Spleen (tissue), 11 donors: ENCODE results near the gene KCP. TPM values are rescaled to one million over a fixed set of nuclear protein-coding genes. Genes with fewer than 3 reads are reported as not detected.

Experiments used
- DNase-seq: peaks from one replicate; pipeline ENCODE4 v3.0.0-alpha.2; 2020
- H3K27ac ChIP-seq, 8 donors: fragments of 200-600 bp; sonication (generic) in 7 of 8; 1 replicate in 4 of 8; 2 replicates in 4 of 8; pipeline versions ENCODE4 v1.5.0 to v1.8.0; 2016 to 2021; ENCODE audit warnings: inconsistent platforms in 4 of 8, mild to moderate bottlenecking in 4 of 8, moderate library complexity in 1 of 8
- H3K27me3 ChIP-seq, 7 donors: fragments of 200-600 bp; sonication (generic) in 6 of 7; replicated peaks in 1 of 7; 1 replicate in 4 of 7; 2 replicates in 3 of 7; pipeline versions ENCODE4 v1.5.0 to v1.8.0; 2016 to 2021; ENCODE audit warnings: inconsistent platforms in 3 of 7, mild to moderate bottlenecking in 1 of 7
- H3K36me3 ChIP-seq, 6 donors: fragments of 200-600 bp; sonication (generic) in 5 of 6; 1 replicate in 4 of 6; 2 replicates in 2 of 6; pipeline versions ENCODE4 v1.5.0 to v1.8.0; 2016 to 2021; ENCODE audit warnings: inconsistent platforms in 2 of 6
- H3K4me1 ChIP-seq, 6 donors: fragments of 200-600 bp; sonication (generic) in 5 of 6; 1 replicate in 3 of 6; 2 replicates in 3 of 6; pipeline versions ENCODE4 v1.5.0 to v1.8.0; 2016 to 2021; ENCODE audit warnings: inconsistent platforms in 3 of 6
- H3K4me3 ChIP-seq, 8 donors: fragments of 200-600 bp; sonication (generic) in 7 of 8; 1 replicate in 4 of 8; 2 replicates in 4 of 8; pipeline versions ENCODE4 v1.5.0 to v1.8.0; 2016 to 2021; ENCODE audit warnings: inconsistent platforms in 4 of 8, mild to moderate bottlenecking in 4 of 8, moderate library complexity in 2 of 8
- H3K9me3 ChIP-seq, 8 donors: fragments of 200-600 bp; sonication (generic) in 7 of 8; 1 replicate in 4 of 8; 2 replicates in 4 of 8; pipeline versions ENCODE4 v1.5.0 to v1.8.0; 2016 to 2021; ENCODE audit warnings: inconsistent platforms in 4 of 8
- CTCF ChIP-seq, 11 experiments: fragments of 200-600 bp in 7 of 11; fragments of 450-650 bp in 4 of 11; sonication (generic) in 4 of 11; IDR thresholded peaks in 8 of 11; conservative IDR thresholded peaks in 3 of 11; 1 replicate in 7 of 11; 2 replicates in 4 of 11; pipeline versions ENCODE4 v1.4.0 to v1.8.0; 2016 to 2021; ENCODE audit warnings: antibody characterized with exemption in 11 of 11, inconsistent platforms in 4 of 11, mild to moderate bottlenecking in 1 of 11
- POLR2A ChIP-seq, 3 donors: fragments of 450-650 bp; IDR thresholded peaks; one replicate each; pipeline ENCODE4 v1.5.1; 2017; ENCODE audit warnings: antibody characterized with exemption in 3 of 3, mild to moderate bottlenecking in 1 of 3
- POLR2AphosphoS5 ChIP-seq, 3 donors: sonication (generic); formaldehyde crosslinking; IDR thresholded peaks; one replicate each; pipeline ENCODE4 v1.5.1; 2017; ENCODE audit warnings: antibody characterized with exemption in 3 of 3
- WGBS, 5 donors: extraction: QIAGEN DNeasy Blood & Tissue Kit in 3 of 5; methylation state at CpG; one replicate each; pipeline versions ENCODE4 v1.1.5 to v1.1.7; 2013 to 2018; 5-methylcytosine and 5-hydroxymethylcytosine counted together
- intact Hi-C: fragments of 100-400 bp; cut with DNase I; formaldehyde crosslinking; loops from one replicate; pipeline ENCODE4 v1.15.0; 2023; ENCODE audit warnings: low total_unique reads
- polyA plus RNA-seq, 3 donors: library from polyadenylated mRNA; stranded (reverse); fragments of 200-250 nt; gene quantifications; one replicate each; pipeline ENCODE4 v1.2.1, GENCODE V29; 2013
- total RNA-seq, 7 donors: library from RNA; depleted of rRNA in 3 of 7; stranded (reverse); fragments of >200 nt in 3 of 7; fragmentation: NEBNext Ultra II Directional in 4 of 7; extraction: Animal tissue kit (Norgen Biotek cat#: 25700) in 4 of 7; gene quantifications; one replicate each; pipeline versions ENCODE4 v1.1.0 to v1.2.1, GENCODE V29; 2016 to 2021
- donor health status: healthy with polysubstance abuse.
- donor health status: DM: no; HTN: no; CAD: no; lungs with moderate emphysema.
- donor health status: DM: no; HTN: no; CAD: no.
- donor health status: Bipolar disorder and iron deficiency.
- donor health status: healthy.
- donor health status: DM: no; HTN: no; CAD: no.
- donor health status: DM: yes; HTN: yes; CAD: no.

The KCP gene
- total and polyA plus RNA-seq, 10 donors: 0.06 to 2.1 (median 0.71) TPM

DNA sequence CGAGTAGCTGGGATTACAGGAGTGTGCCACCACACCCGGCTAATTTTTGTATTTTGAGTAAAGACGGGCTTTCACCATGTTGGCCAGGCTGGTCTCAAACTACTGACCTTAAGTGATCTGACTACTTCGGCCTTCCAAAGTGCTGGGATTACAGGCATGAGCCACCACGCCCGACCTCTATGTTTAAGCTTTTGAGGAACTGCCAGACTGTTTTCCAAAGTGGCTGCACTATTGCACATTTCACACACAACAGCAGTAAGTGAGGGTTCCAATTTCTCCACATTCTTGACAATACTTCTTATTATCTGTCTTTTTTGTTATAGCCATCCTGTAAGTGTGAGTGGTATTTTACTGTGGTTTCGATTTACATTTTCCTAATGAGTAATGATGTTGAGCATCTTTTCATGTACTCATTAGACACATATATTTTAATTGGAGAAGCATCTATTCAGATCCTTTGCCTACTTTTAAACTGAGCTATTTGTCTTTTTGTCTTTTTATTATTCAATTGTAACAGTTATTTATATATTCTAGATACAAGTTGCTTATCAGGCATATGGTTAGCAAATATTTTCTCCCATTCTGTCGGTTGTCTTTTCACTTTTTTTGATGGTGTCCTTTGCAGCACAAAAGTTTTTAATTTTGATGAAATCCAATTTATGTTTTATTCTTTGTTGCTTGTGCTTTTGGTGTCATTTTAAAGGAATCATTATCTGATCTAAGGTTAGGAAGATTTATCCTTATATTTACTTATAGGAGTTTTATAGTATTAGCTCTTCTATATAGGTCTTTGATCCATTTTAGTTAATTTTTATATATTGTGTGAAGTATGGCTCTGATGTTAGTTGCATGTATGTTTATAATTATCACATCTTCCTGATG, 14.4 kb upstream of the KCP start:
- DNase-seq: peak; percentile 18
- H3K36me3 ChIP-seq: no peaks in the 10 kb centered on the region
- WGBS, 5 donors: 73 to 86% (median 79%) methylated on average over 8 of the region's 8 CpGs
- H3K4me1 ChIP-seq: no peaks in the 10 kb centered on the region
- intact Hi-C loops: no loop called here
- no peak overlapping the region for H3K4me3 ChIP-seq
- peaks cover 0 to 41% (median 0%) of the 10 kb centered on the region in 7 donors for H3K27me3 ChIP-seq
- H3K27ac ChIP-seq: no peak overlapping the region
- TF ChIP-seq POLR2A (IDR thresholded peaks at IDR 0.05) (no peak), CTCF (IDR thresholded peaks at IDR 0.05 in 8 of 11, conservative IDR thresholded peaks at IDR 0.05 in 3 of 11) (no peak), POLR2AphosphoS5 (IDR thresholded peaks at IDR 0.05) (no peak)
- no peaks in the 10 kb centered on the region for H3K9me3 ChIP-seq

GRCh38 chr7:128923411-128923800, 12.9 kb upstream of the KCP start:
- no peaks in the 10 kb centered on the region for H3K4me1 ChIP-seq
- TF ChIP-seq POLR2AphosphoS5 (IDR thresholded peaks at IDR 0.05) (no peak), POLR2A (IDR thresholded peaks at IDR 0.05) (no peak), CTCF (IDR thresholded peaks at IDR 0.05 in 8 of 11, conservative IDR thresholded peaks at IDR 0.05 in 3 of 11) (no peak)
- no peak overlapping the region for H3K27ac ChIP-seq
- no peaks in the 10 kb centered on the region for H3K36me3 ChIP-seq
- H3K27me3 ChIP-seq: peaks cover 0 to 41% (median 0%) of the 10 kb centered on the region in 7 donors
- no peak for DNase-seq
- H3K9me3 ChIP-seq: no peaks in the 10 kb centered on the region
- intact Hi-C loops: no loop called here
- H3K4me3 ChIP-seq: no peak overlapping the region
- 78 to 90% (median 86%) methylated on average over 5 of the region's 5 CpGs for WGBS, 5 donors

DNA sequence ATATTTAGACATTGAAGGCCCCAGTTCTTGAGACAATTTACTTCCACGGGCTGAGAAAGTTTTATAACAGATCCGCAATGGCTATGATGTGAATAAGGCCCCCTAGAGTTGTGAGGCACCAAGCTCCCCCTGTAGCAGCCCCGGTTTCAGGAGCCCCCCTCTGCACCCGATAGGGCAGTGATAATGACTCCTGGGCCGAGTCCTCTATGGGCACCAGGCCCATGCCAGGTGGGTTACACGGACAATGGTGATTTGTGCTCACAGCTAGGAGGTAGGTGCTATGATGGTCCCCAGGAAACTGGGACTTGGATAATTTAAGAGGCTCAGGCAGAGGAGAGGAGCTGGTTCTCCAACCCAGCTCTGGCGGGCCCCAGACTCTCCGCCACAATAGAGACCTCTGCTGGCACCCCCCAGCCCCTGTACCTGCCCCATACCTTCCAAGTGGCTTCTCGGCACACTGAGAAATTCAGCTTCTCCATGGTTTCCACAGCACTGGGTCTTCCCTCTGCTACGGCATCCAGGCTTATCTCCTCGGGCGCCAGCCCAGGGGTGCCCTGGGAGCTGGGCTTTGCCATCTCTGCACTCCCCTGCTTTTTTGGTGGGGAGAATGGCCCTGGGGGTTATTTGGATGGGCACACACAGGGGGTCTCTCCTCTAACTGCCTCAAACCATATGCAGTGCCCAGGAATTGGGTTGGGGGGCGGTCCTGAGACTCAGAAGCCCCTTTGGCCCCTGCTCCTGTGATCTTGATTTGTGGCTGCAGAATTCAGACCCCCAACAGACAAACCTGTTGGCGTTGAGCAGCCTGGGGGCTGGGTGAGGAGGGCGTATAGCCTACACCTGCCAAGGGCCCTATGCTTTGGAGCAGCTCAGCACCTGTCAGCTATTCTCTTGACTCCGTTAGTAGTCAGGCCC, 12.2 kb upstream of the KCP start:
- peak; percentile 48 for DNase-seq
- TF ChIP-seq CTCF (IDR thresholded peaks at IDR 0.05 in 8 of 11, conservative IDR thresholded peaks at IDR 0.05 in 3 of 11) (no peak), POLR2A (IDR thresholded peaks at IDR 0.05) (no peak), POLR2AphosphoS5 (IDR thresholded peaks at IDR 0.05) (no peak)
- no peak overlapping the region for H3K27ac ChIP-seq
- intact Hi-C loops: no loop called here
- H3K27me3 ChIP-seq: peaks cover 0 to 41% (median 0%) of the 10 kb centered on the region in 7 donors
- no peaks in the 10 kb centered on the region for H3K36me3 ChIP-seq
- 87 to 94% (median 91%) methylated on average over 16 of the region's 16 CpGs for WGBS, 5 donors
- H3K9me3 ChIP-seq: no peaks in the 10 kb centered on the region
- H3K4me1 ChIP-seq: no peaks in the 10 kb centered on the region
- H3K4me3 ChIP-seq: no peak overlapping the region
